Measurements from ENCODE around the gene DGKQ.
"Not testable (repeated sequence)": the region's sequence is repeated elsewhere in the genome, so short reads cannot be mapped to it uniquely, and the experiment has no call there.

Gene DGKQ

GRCh38 chr4:985123-985830, 11.9 kb upstream of the DGKQ start:
- H3K27me3 ChIP-seq (replicated peaks; ENCODE audit: control insufficient read depth, insufficient read depth, low read length) = no peaks in the 10 kb centered on the region
- H3K36me3 ChIP-seq (ENCODE audit: control insufficient read depth, insufficient read depth, low read length) = no peaks in the 10 kb centered on the region
- TF ChIP-seq CTCF (IDR thresholded peaks at IDR 0.05; ENCODE audit: insufficient read depth, low read length, poor library complexity, severe bottlenecking) = no peak
- peak; percentile 72 for DNase-seq (ENCODE audit: extremely low read depth, insufficient read length)
- no peak overlapping the region for H3K4me3 ChIP-seq (replicated peaks; ENCODE audit: low read depth, low read length)

- no peak for TF ChIP-seq CTCF (IDR thresholded peaks at IDR 0.05; ENCODE audit: insufficient read depth, low read length, poor library complexity, severe bottlenecking)
- no peak overlapping the region for H3K4me3 ChIP-seq (replicated peaks; ENCODE audit: low read depth, low read length)
- DNase-seq (ENCODE audit: extremely low read depth, insufficient read length) = no peak
- H3K36me3 ChIP-seq (ENCODE audit: control insufficient read depth, insufficient read depth, low read length) = no peaks in the 10 kb centered on the region
- H3K27me3 ChIP-seq (replicated peaks; ENCODE audit: control insufficient read depth, insufficient read depth, low read length) = no peaks in the 10 kb centered on the region
These were observed 11.1 kb upstream of the DGKQ start for GRCh38 chr4:984336-985054.

GRCh38 chr4:982814-983213, 9.4 kb upstream of the DGKQ start:
- no peak for DNase-seq (ENCODE audit: extremely low read depth, insufficient read length)
- no peaks in the 10 kb centered on the region for H3K36me3 ChIP-seq (ENCODE audit: control insufficient read depth, insufficient read depth, low read length)
- H3K27me3 ChIP-seq (replicated peaks; ENCODE audit: control insufficient read depth, insufficient read depth, low read length) = no peaks in the 10 kb centered on the region
- TF ChIP-seq CTCF (IDR thresholded peaks at IDR 0.05; ENCODE audit: insufficient read depth, low read length, poor library complexity, severe bottlenecking) = no peak
- H3K4me3 ChIP-seq (replicated peaks; ENCODE audit: low read depth, low read length) = no peak overlapping the region

GRCh38 chr4:982291-982690, 8.9 kb upstream of the DGKQ start:
- TF ChIP-seq CTCF (IDR thresholded peaks at IDR 0.05; ENCODE audit: insufficient read depth, low read length, poor library complexity, severe bottlenecking) = no peak
- no peak for DNase-seq (ENCODE audit: extremely low read depth, insufficient read length)
- no peaks in the 10 kb centered on the region for H3K27me3 ChIP-seq (replicated peaks; ENCODE audit: control insufficient read depth, insufficient read depth, low read length)
- H3K4me3 ChIP-seq (replicated peaks; ENCODE audit: low read depth, low read length) = no peak overlapping the region
- no peaks in the 10 kb centered on the region for H3K36me3 ChIP-seq (ENCODE audit: control insufficient read depth, insufficient read depth, low read length)

GRCh38 chr4:978957-979701, 5.8 kb upstream of the DGKQ start:
- no peaks in the 10 kb centered on the region for H3K27me3 ChIP-seq (replicated peaks; ENCODE audit: control insufficient read depth, insufficient read depth, low read length)
- no peak for TF ChIP-seq CTCF (IDR thresholded peaks at IDR 0.05; ENCODE audit: insufficient read depth, low read length, poor library complexity, severe bottlenecking)
- no peak for DNase-seq (ENCODE audit: extremely low read depth, insufficient read length)
- no peak overlapping the region for H3K4me3 ChIP-seq (replicated peaks; ENCODE audit: low read depth, low read length)
- H3K36me3 ChIP-seq (ENCODE audit: control insufficient read depth, insufficient read depth, low read length) = no peaks in the 10 kb centered on the region

GRCh38 chr4:976016-976415, 2.6 kb upstream of the DGKQ start:
- not testable (repeated sequence) for H3K27me3 ChIP-seq (replicated peaks; ENCODE audit: control insufficient read depth, insufficient read depth, low read length); DNase-seq (ENCODE audit: extremely low read depth, insufficient read length); H3K4me3 ChIP-seq (replicated peaks; ENCODE audit: low read depth, low read length); H3K36me3 ChIP-seq (ENCODE audit: control insufficient read depth, insufficient read depth, low read length)

All from GM06990 (cell line).